Erythroblast (primary cell): ENCODE measurements around the gene GGTA1.

Source experiments
- GATA1 ChIP-seq: IDR thresholded peaks from 2 replicates; pipeline ENCODE4 v1.6.1; 2011; ENCODE audit warnings: low read depth, mild to moderate bottlenecking, control low read depth, low read length, moderate library complexity
- POLR2A ChIP-seq: IDR thresholded peaks from 2 replicates; pipeline ENCODE4 v1.6.1; 2011; ENCODE audit warnings: mild to moderate bottlenecking, low read length

GRCh38 chr9:121472446-121472845 is 27.2 kb downstream of the GGTA1 start:
- TF ChIP-seq POLR2A (no peak), GATA1 (no peak)
